Body of pancreas (tissue), 4 donors: ENCODE results near the gene ADAMTS10. TPM values are rescaled to one million over a fixed set of nuclear protein-coding genes. Genes with fewer than 3 reads are reported as not detected.
A peak's percentile ranks its signal among the peaks of the same experiment; 100 is the strongest.

Experiments used
- ATAC-seq: fragments of 150-250 bp; one replicate; pipeline ENCODE4 v1.9.1; 2016
- DNase-seq, 4 donors: peaks; one replicate each; pipeline ENCODE4 v3.0.0-alpha.2; 2019
- H3K27ac ChIP-seq, 4 donors: fragments of 200-600 bp; sonication (generic); 1 replicate in 3 of 4; 2 replicates in 1 of 4; pipeline versions ENCODE4 v1.5.1 to v1.6.1; 2016 to 2019; ENCODE audit warnings: mild to moderate bottlenecking in 1 of 4, mixed read lengths in 1 of 4, moderate library complexity in 1 of 4
- H3K27me3 ChIP-seq, 2 donors: fragments of 200-600 bp; sonication (generic); one replicate each; pipeline ENCODE4 v1.6.0; 2016; ENCODE audit warnings: mild to moderate bottlenecking in 1 of 2
- H3K36me3 ChIP-seq, 2 donors: fragments of 200-600 bp; sonication (generic); replicated peaks in 1 of 2; 2 replicates each; pipeline ENCODE4 v1.5.1; 2016; ENCODE audit warnings: low read depth in 2 of 2; ENCODE audit not compliant: insufficient read depth in 1 of 2
- H3K4me1 ChIP-seq: fragments of 200-600 bp; sonication (generic); one replicate; pipeline ENCODE4 v1.6.0; 2016
- H3K4me3 ChIP-seq, 2 donors: fragments of 200-600 bp; sonication (generic); 1 replicate in 1 of 2; 2 replicates in 1 of 2; pipeline ENCODE4 v1.5.1; 2016 to 2019
- H3K9me3 ChIP-seq, 3 donors: fragments of 200-600 bp; sonication (generic); 1 replicate in 2 of 3; 2 replicates in 1 of 3; pipeline ENCODE4 v1.5.1; 2016
- CTCF ChIP-seq, 7 experiments: fragments of 450-650 bp in 4 of 7; fragments of 200-600 bp in 3 of 7; sonication (generic) in 3 of 7; IDR thresholded peaks; one replicate each; pipeline ENCODE4 v1.5.1; 2016 to 2019; ENCODE audit warnings: antibody characterized with exemption in 7 of 7
- POLR2A ChIP-seq, 3 donors: fragments of 450-650 bp; IDR thresholded peaks; one replicate each; pipeline ENCODE4 v1.6.1; 2016; ENCODE audit warnings: antibody characterized with exemption in 3 of 3, mild to moderate bottlenecking in 2 of 3
- WGBS, 2 donors: methylation state at CpG; one replicate each; pipeline ENCODE4 v1.1.5; 2017; 5-methylcytosine and 5-hydroxymethylcytosine counted together
- intact Hi-C: fragments of 100-400 bp; cut with DNase I; formaldehyde crosslinking; loops from one replicate; pipeline ENCODE4 v1.15.1; 2023
- total RNA-seq, 2 donors: library from RNA; depleted of rRNA; stranded (reverse); fragments of >200 nt; gene quantifications; one replicate each; pipeline ENCODE4 v1.1.0, GENCODE V29; 2016

Gene ADAMTS10
- total RNA-seq, 2 donors from 2014 or later, result 19.1 to 36.6 TPM

DNA sequence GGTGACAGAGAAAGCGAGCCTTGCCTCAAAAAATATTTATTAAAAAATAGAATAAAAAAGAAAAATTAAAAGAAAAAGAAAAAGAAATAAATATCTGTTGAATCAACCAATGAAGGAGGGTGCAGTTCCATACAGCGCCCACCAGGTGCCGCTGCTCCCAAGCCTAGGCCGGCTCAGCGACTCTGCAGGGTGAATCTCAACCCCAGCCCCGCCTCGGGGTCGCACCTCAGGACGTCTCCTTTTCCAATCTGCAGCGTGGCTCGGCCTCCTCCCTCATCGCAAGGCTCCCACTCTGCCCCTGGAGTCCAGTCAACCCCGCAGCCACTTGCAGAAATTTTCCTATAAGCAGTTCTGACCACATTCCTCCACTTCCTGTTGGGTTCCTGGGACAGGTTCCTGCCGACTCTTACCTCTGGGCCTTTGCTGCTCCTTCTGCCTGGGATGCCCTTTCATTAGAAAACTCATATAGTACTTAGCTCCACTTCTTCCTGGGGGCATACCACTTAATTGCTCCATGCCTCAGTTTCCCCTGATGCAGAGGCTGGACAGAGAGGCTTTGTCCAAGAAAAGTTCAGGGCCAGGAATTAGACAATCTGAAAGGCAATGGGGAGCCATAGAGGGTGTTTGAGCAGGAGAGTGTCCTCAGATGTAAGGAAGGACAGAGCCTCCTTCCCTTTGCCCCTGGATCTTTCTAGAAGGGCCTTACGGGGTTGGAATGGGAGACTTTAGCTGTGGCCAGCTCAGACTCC, 44.2 kb upstream of the ADAMTS10 start:
- peak; percentile 69 for ATAC-seq

GRCh38 chr19:8648240-8648639, 37.7 kb upstream of the ADAMTS10 start:
- DNase-seq, result peak in 1 of 4 donors; percentile 49
- no peaks in the 10 kb centered on the region for H3K36me3 ChIP-seq
- H3K4me3 ChIP-seq, result no peak overlapping the region
- no peak for ATAC-seq
- H3K9me3 ChIP-seq, result no peaks in the 10 kb centered on the region
- TF ChIP-seq CTCF (IDR thresholded peaks at IDR 0.05) (no peak), POLR2A (IDR thresholded peaks at IDR 0.05) (no peak)
- H3K4me1 ChIP-seq, result no peaks in the 10 kb centered on the region
- intact Hi-C loops, result no loop called here
- 46 to 55% methylated on average over 6 of the region's 6 CpGs for WGBS, 2 donors
- H3K27ac ChIP-seq, result no peak overlapping the region
- H3K27me3 ChIP-seq, result no peaks in the 10 kb centered on the region

More for the DNA sequence above, 44.2 kb upstream of the ADAMTS10 start:
- WGBS, 2 donors, result 5% methylated on average over 15 of the region's 15 CpGs
- H3K27me3 ChIP-seq, result no peaks in the 10 kb centered on the region
- H3K4me3 ChIP-seq, result no peak overlapping the region
- H3K4me1 ChIP-seq, result peaks cover 4% of the 10 kb centered on the region
- no peaks in the 10 kb centered on the region for H3K9me3 ChIP-seq
- no peaks in the 10 kb centered on the region for H3K36me3 ChIP-seq
- TF ChIP-seq POLR2A (IDR thresholded peaks at IDR 0.05) (no peak), CTCF (IDR thresholded peaks at IDR 0.05) (peak; percentile 83 to 100 (median 99))
- H3K27ac ChIP-seq, result no peak overlapping the region
- peak; percentile 34 to 52 (median 45) for DNase-seq
- intact Hi-C loops, result loop anchor here (5.0 kb wide), 1 partner anchor 423 kb away; no protein-coding TSS in a partner anchor

DNA sequence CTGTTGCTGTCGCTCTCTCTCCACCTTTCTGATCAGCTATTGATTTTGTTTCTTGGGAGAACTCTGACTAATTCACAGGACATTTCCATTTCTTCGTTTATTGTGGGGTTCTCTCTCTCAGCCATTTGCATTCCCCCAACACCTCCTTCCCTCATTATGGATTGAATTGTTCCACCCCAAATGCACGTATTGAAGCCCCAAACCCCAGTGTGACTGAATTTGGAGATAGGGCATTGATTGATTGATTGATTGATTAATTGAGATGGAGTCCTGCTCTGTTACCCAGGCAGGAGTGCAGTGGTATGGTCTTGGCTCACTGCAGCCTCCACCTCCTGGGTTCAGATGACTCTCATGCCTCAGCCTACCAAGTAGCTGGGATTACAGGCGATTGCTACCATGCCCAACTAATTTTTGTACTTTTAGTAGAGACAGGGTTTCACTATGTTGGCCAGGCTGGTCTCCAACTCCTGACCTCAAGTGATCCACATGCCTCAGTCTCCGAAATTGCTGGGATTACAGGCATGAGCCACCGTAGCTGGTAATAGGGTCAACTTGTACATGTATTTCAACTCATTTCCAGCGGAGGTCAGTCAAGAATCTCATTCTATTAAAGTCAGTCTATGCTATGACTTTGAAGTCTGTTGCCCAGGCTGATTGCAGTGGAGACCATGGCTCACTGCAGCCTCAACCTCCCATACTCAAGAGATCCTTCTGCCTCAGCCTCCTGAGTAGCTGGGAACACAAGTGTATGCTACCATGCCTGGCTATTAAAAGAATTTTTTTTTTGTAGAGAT, 33.5 kb upstream of the ADAMTS10 start:
- Histone ChIP-seq H3K36me3 (no peaks in the 10 kb centered on the region), H3K27me3 (no peaks in the 10 kb centered on the region), H3K27ac (no peak overlapping the region), H3K4me3 (no peak overlapping the region), H3K4me1 (peaks cover under 1% of the 10 kb centered on the region), H3K9me3 (peaks cover 0 to 10% (median 0%) of the 10 kb centered on the region in 3 donors)
- TF ChIP-seq CTCF (IDR thresholded peaks at IDR 0.05) (no peak), POLR2A (IDR thresholded peaks at IDR 0.05) (no peak)
- no peak for ATAC-seq
- no peak for DNase-seq
- intact Hi-C loops, result no loop called here
- 48 to 55% methylated on average over 7 of the region's 7 CpGs for WGBS, 2 donors

GRCh38 chr19:8642561-8642960, 32.0 kb upstream of the ADAMTS10 start:
- ATAC-seq (no peak), DNase-seq (no peak)
- H3K36me3 ChIP-seq, result no peaks in the 10 kb centered on the region
- no peaks in the 10 kb centered on the region for H3K27me3 ChIP-seq
- TF ChIP-seq CTCF (IDR thresholded peaks at IDR 0.05) (no peak), POLR2A (IDR thresholded peaks at IDR 0.05) (no peak)
- 51 to 67% methylated on average over 2 to 5 of the region's 5 CpGs for WGBS, 2 donors
- peaks cover 12% of the 10 kb centered on the region for H3K4me1 ChIP-seq
- peaks cover 0 to 10% (median 0%) of the 10 kb centered on the region in 3 donors for H3K9me3 ChIP-seq
- H3K4me3 ChIP-seq, result no peak overlapping the region
- no peak overlapping the region for H3K27ac ChIP-seq
- intact Hi-C loops, result no loop called here
